Activated effector memory CD4-positive, alpha-beta T cell treated with anti-CD3 and anti-CD28 coated beads, Interleukin-2, amount 50 U/mL, for 16 hours (primary cell): ENCODE data around the gene PET117.
A peak's percentile ranks its signal among the peaks of the same experiment; 100 is the strongest.
"Not testable (repeated sequence)": the region's sequence is repeated elsewhere in the genome, so short reads cannot be mapped to it uniquely, and the experiment has no call there.

Experiments
- DNase-seq: peaks from one replicate; pipeline ENCODE4 v3.0.0-alpha.2; 2020

PET117 gene

GRCh38 chr20:18137412-18138265 lies at the start of gene PET117, which contains the start of gene KAT14:
TSS of gene PET117 (plus strand) at chr20:18137863. CDS start at chr20:18137956, 93 bp downstream.
TSS of gene KAT14 (plus strand) at chr20:18137863. CDS start at chr20:18142661, 4,798 bp downstream.
- peak; percentile 97 for DNase-seq

- not testable (repeated sequence) for DNase-seq
Measured at GRCh38 chr20:18088298-18088697, 49.4 kb upstream of the PET117 start.

- not testable (repeated sequence) for DNase-seq
Measured at GRCh38 chr20:18088841-18089240, 48.8 kb upstream of the PET117 start.

- no peak for DNase-seq
Measured at GRCh38 chr20:18090044-18090443, 47.6 kb upstream of the PET117 start.

GRCh38 chr20:18090477-18090876 lies 47.2 kb upstream of the PET117 start:
- no peak for DNase-seq

- DNase-seq, result no peak
Measured at GRCh38 chr20:18091623-18092022, 46.0 kb upstream of the PET117 start.

- DNase-seq, result no peak
Measured at GRCh38 chr20:18092890-18093289, 44.8 kb upstream of the PET117 start.

- DNase-seq, result no peak
Measured at GRCh38 chr20:18093388-18093787, 44.3 kb upstream of the PET117 start.

- no peak for DNase-seq
Measured at GRCh38 chr20:18094191-18094590, 43.5 kb upstream of the PET117 start.

- DNase-seq, result not testable (repeated sequence)
Measured at GRCh38 chr20:18100569-18100968, 37.1 kb upstream of the PET117 start.

- no peak for DNase-seq
Measured at GRCh38 chr20:18101125-18101810, 36.4 kb upstream of the PET117 start.

- DNase-seq, result no peak
Measured at GRCh38 chr20:18103497-18103896, 34.2 kb upstream of the PET117 start.

GRCh38 chr20:18108326-18108725 lies 29.3 kb upstream of the PET117 start:
- DNase-seq, result no peak

GRCh38 chr20:18128574-18128973 lies 9.1 kb upstream of the PET117 start:
- not testable (repeated sequence) for DNase-seq

- no peak for DNase-seq
Measured at GRCh38 chr20:18132663-18133062, 5.0 kb upstream of the PET117 start.

GRCh38 chr20:18133962-18134361 lies 3.7 kb upstream of the PET117 start:
- no peak for DNase-seq

GRCh38 chr20:18138266-18138582 lies 561 bp downstream of the PET117 start:
- no peak for DNase-seq

- DNase-seq, result no peak
Measured at GRCh38 chr20:18138639-18139583, 1.2 kb downstream of the PET117 start.

- no peak for DNase-seq
Measured at GRCh38 chr20:18139832-18140231, 2.2 kb downstream of the PET117 start.

- DNase-seq, result no peak
Measured at GRCh38 chr20:18144541-18145099, 7.0 kb downstream of the PET117 start.

- DNase-seq, result no peak
Measured at GRCh38 chr20:18154342-18154741, 16.7 kb downstream of the PET117 start.

- no peak for DNase-seq
Measured at GRCh38 chr20:18156045-18156444, 18.4 kb downstream of the PET117 start.

GRCh38 chr20:18164356-18164755 lies 26.7 kb downstream of the PET117 start:
- no peak for DNase-seq
